Stomach (tissue), 9 donors: ENCODE data around the gene CHST2. TPM values are rescaled to one million over a fixed set of nuclear protein-coding genes. Genes with fewer than 3 reads are reported as not detected.

ENCODE experiments used
- DNase-seq, 2 donors: peaks; one replicate each; pipeline versions ENCODE4 v3.0.0 to v3.0.0-alpha.2; 2013 to 2019
- H3K27ac ChIP-seq, 5 donors: fragments of 200-600 bp in 4 of 5; sonication (generic) in 4 of 5; one replicate each; pipeline ENCODE4 v1.5.1; 2013 to 2019; ENCODE audit warnings: mild to moderate bottlenecking in 1 of 5, moderate library complexity in 1 of 5
- H3K27me3 ChIP-seq, 3 donors: fragments of 200-600 bp; sonication (generic); one replicate each; pipeline ENCODE4 v1.5.1; 2017 to 2019; ENCODE audit warnings: mixed run types in 1 of 3
- H3K36me3 ChIP-seq, 4 donors: fragments of 200-600 bp; sonication (generic); 1 replicate in 3 of 4; 2 replicates in 1 of 4; pipeline ENCODE4 v1.5.1; 2016 to 2019
- H3K4me1 ChIP-seq, 4 donors: fragments of 200-600 bp; sonication (generic); one replicate each; pipeline ENCODE4 v1.5.1; 2016 to 2019
- H3K4me3 ChIP-seq, 4 donors: fragments of 200-600 bp; sonication (generic) in 3 of 4; one replicate each; pipeline ENCODE4 v1.5.1; 2016 to 2019; ENCODE audit warnings: mild to moderate bottlenecking in 1 of 4
- H3K9me3 ChIP-seq, 4 donors: fragments of 200-600 bp; sonication (generic); one replicate each; pipeline ENCODE4 v1.5.1; 2016 to 2019
- CTCF ChIP-seq, 7 experiments: fragments of 450-650 bp in 4 of 7; fragments of 200-600 bp in 3 of 7; sonication (generic) in 3 of 7; IDR thresholded peaks; one replicate each; pipeline ENCODE4 v1.5.1; 2016 to 2019; ENCODE audit warnings: antibody characterized with exemption in 7 of 7, control low read depth in 2 of 7, mild to moderate bottlenecking in 1 of 7
- EP300 ChIP-seq: sonication (generic); formaldehyde crosslinking; IDR thresholded peaks from one replicate; pipeline ENCODE4 v1.6.1; 2017; ENCODE audit warnings: antibody characterized with exemption
- POLR2A ChIP-seq, 4 donors: fragments of 450-650 bp; IDR thresholded peaks; one replicate each; pipeline ENCODE4 v1.6.1; 2016; ENCODE audit warnings: antibody characterized with exemption in 4 of 4, control low read depth in 2 of 4, mild to moderate bottlenecking in 1 of 4, moderate library complexity in 1 of 4
- POLR2AphosphoS5 ChIP-seq, 3 donors: sonication (generic); formaldehyde crosslinking; IDR thresholded peaks; one replicate each; pipeline ENCODE4 v1.6.1; 2016; ENCODE audit warnings: antibody characterized with exemption in 3 of 3
- WGBS, 5 donors: extraction: QIAGEN DNeasy Blood & Tissue Kit in 3 of 5; methylation state at CpG; one replicate each; pipeline versions ENCODE4 v1.1.5 to v1.1.7; 2013 to 2018; 5-methylcytosine and 5-hydroxymethylcytosine counted together
- intact Hi-C: fragments of 100-400 bp; cut with DNase I; formaldehyde crosslinking; loops from one replicate; pipeline ENCODE4 v1.15.1; 2023; ENCODE audit warnings: low total_unique reads
- polyA plus RNA-seq, 3 donors: library from polyadenylated mRNA; stranded (reverse); fragments of 200-250 nt; gene quantifications; one replicate each; pipeline ENCODE4 v1.2.3, GENCODE V29; 2013
- total RNA-seq, 5 donors: library from RNA; depleted of rRNA; stranded (reverse); fragments of >200 nt; gene quantifications; one replicate each; pipeline versions ENCODE4 v1.1.0 to v1.2.3, GENCODE V29; 2014 to 2016
- donor health status: healthy with polysubstance abuse.
- donor health status: Bipolar disorder and iron deficiency.
- donor health status: healthy.

The CHST2 gene
- total and polyA plus RNA-seq, 8 donors: 0.73 to 5.9 (median 3.2) TPM

GRCh38 chr3:143127801-143128200 is 8.2 kb downstream of the CHST2 start:
- DNase-seq: no peak
- Histone ChIP-seq H3K4me1 (peaks cover 0 to 8% (median 4%) of the 10 kb centered on the region in 4 donors), H3K4me3 (no peak overlapping the region), H3K27ac (no peak overlapping the region), H3K27me3 (no peaks in the 10 kb centered on the region), H3K9me3 (no peaks in the 10 kb centered on the region), H3K36me3 (no peaks in the 10 kb centered on the region)
- TF ChIP-seq CTCF (IDR thresholded peaks at IDR 0.05): no peak
- no peak for TF ChIP-seq POLR2AphosphoS5 (IDR thresholded peaks at IDR 0.05)
- TF ChIP-seq POLR2A (IDR thresholded peaks at IDR 0.05): no peak
- TF ChIP-seq EP300: no peak
- WGBS, 5 donors: 90 to 100% (median 95%) methylated on average over 3 of the region's 3 CpGs
- intact Hi-C loops: no loop called here

- H3K27me3 ChIP-seq: no peaks in the 10 kb centered on the region
- peaks cover 0 to 8% (median 4%) of the 10 kb centered on the region in 4 donors for H3K4me1 ChIP-seq
- H3K9me3 ChIP-seq: no peaks in the 10 kb centered on the region
- no peak for DNase-seq
- H3K36me3 ChIP-seq: no peaks in the 10 kb centered on the region
- intact Hi-C loops: no loop called here
- 51 to 69% (median 53%) methylated on average over 5 of the region's 5 CpGs for WGBS, 5 donors
- TF ChIP-seq POLR2A (IDR thresholded peaks at IDR 0.05): no peak
- TF ChIP-seq CTCF (IDR thresholded peaks at IDR 0.05): no peak
- TF ChIP-seq POLR2AphosphoS5 (IDR thresholded peaks at IDR 0.05): no peak
- no peak for TF ChIP-seq EP300
- no peak overlapping the region for H3K27ac ChIP-seq
- no peak overlapping the region for H3K4me3 ChIP-seq
These were observed 8.8 kb downstream of the CHST2 start for GRCh38 chr3:143128227-143128955.

- intact Hi-C loops: no loop called here
- H3K36me3 ChIP-seq: no peaks in the 10 kb centered on the region
- 72 to 83% (median 77%) methylated on average over 3 of the region's 3 CpGs for WGBS, 5 donors
- H3K27me3 ChIP-seq: no peaks in the 10 kb centered on the region
- no peaks in the 10 kb centered on the region for H3K4me1 ChIP-seq
- TF ChIP-seq POLR2A (IDR thresholded peaks at IDR 0.05): no peak
- no peak for DNase-seq
- H3K9me3 ChIP-seq: no peaks in the 10 kb centered on the region
- H3K27ac ChIP-seq: no peak overlapping the region
- no peak overlapping the region for H3K4me3 ChIP-seq
These were observed 12.8 kb downstream of the CHST2 start for GRCh38 chr3:143132246-143132980.

GRCh38 chr3:143134471-143134870 is 14.9 kb downstream of the CHST2 start:
- DNase-seq: no peak
- Histone ChIP-seq H3K4me3 (no peak overlapping the region), H3K4me1 (no peaks in the 10 kb centered on the region), H3K27ac (no peak overlapping the region), H3K9me3 (no peaks in the 10 kb centered on the region), H3K36me3 (no peaks in the 10 kb centered on the region), H3K27me3 (no peaks in the 10 kb centered on the region)
- 23 to 68% (median 38%) methylated on average over 1 of the region's 1 CpG for WGBS, 5 donors
- TF ChIP-seq POLR2AphosphoS5 (IDR thresholded peaks at IDR 0.05): no peak
- no peak for TF ChIP-seq POLR2A (IDR thresholded peaks at IDR 0.05)
- TF ChIP-seq CTCF (IDR thresholded peaks at IDR 0.05): no peak
- TF ChIP-seq EP300: no peak
- intact Hi-C loops: no loop called here
